WERI-Rb-1 (cell line): ENCODE results near the gene TK1.
"Not testable (repeated sequence)": the region's sequence is repeated elsewhere in the genome, so short reads cannot be mapped to it uniquely, and the experiment has no call there.

ENCODE experiments used
- DNase-seq: peaks from one replicate; pipeline ENCODE4 v3.0.0-alpha.2; 2020
- H3K27ac ChIP-seq: fragments of 250-450 bp; sonication (Bioruptor Pico); 2 replicates; pipeline ENCODE4 v1.5.1; 2020; ENCODE audit warnings: mild to moderate bottlenecking, moderate library complexity
- H3K27me3 ChIP-seq: fragments of 250-450 bp; sonication (Bioruptor Pico); 2 replicates; pipeline ENCODE4 v1.5.1; 2021; ENCODE audit warnings: mild to moderate bottlenecking, low read depth, moderate library complexity; ENCODE audit not compliant: insufficient read depth, severe bottlenecking
- H3K36me3 ChIP-seq: fragments of 250-450 bp; sonication (Bioruptor Pico); 2 replicates; pipeline ENCODE4 v1.5.1; 2020; ENCODE audit warnings: mild to moderate bottlenecking, moderate library complexity
- H3K4me3 ChIP-seq: 2 replicates; pipeline ENCODE4 v1.5.1; 2011; ENCODE audit warnings: low read depth, mild to moderate bottlenecking, control low read depth, low read length
- H3K9me3 ChIP-seq: fragments of 250-450 bp; sonication (Bioruptor Pico); 2 replicates; pipeline ENCODE4 v1.5.1; 2021; ENCODE audit warnings: mild to moderate bottlenecking, moderate library complexity; ENCODE audit not compliant: severe bottlenecking
- TF ChIP-seq, protein P1 (sequence below): IDR thresholded peaks from 2 replicates; pipeline ENCODE4 v1.5.1; 2011; ENCODE audit warnings: low read depth, mild to moderate bottlenecking, control low read depth, inconsistent platforms, low read length

TK1 gene, protein sequence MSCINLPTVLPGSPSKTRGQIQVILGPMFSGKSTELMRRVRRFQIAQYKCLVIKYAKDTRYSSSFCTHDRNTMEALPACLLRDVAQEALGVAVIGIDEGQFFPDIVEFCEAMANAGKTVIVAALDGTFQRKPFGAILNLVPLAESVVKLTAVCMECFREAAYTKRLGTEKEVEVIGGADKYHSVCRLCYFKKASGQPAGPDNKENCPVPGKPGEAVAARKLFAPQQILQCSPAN

GRCh38 chr17:78186692-78187595 lies at the start of gene TK1, which contains the start of gene AFMID:
Gene TK1 (minus strand): TSS chr17:78187052. CDS start chr17:78186994, 58 bp downstream.
Gene AFMID (plus strand): TSS chr17:78187362. CDS start chr17:78187371, 9 bp downstream.
- Histone ChIP-seq H3K4me3 (peak within 1 kb of the TSS; percentile 92), H3K36me3 (peaks cover 57% of the 10 kb centered on the region), H3K9me3 (no peaks in the 10 kb centered on the region), H3K27ac (peak within 1 kb of the TSS; percentile 93), H3K27me3 (no peaks in the 10 kb centered on the region)
- TF ChIP-seq, protein P1, sequence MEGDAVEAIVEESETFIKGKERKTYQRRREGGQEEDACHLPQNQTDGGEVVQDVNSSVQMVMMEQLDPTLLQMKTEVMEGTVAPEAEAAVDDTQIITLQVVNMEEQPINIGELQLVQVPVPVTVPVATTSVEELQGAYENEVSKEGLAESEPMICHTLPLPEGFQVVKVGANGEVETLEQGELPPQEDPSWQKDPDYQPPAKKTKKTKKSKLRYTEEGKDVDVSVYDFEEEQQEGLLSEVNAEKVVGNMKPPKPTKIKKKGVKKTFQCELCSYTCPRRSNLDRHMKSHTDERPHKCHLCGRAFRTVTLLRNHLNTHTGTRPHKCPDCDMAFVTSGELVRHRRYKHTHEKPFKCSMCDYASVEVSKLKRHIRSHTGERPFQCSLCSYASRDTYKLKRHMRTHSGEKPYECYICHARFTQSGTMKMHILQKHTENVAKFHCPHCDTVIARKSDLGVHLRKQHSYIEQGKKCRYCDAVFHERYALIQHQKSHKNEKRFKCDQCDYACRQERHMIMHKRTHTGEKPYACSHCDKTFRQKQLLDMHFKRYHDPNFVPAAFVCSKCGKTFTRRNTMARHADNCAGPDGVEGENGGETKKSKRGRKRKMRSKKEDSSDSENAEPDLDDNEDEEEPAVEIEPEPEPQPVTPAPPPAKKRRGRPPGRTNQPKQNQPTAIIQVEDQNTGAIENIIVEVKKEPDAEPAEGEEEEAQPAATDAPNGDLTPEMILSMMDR: peak; percentile 73
- peak; percentile 100 for DNase-seq

- no peak for DNase-seq
- H3K9me3 ChIP-seq: no peaks in the 10 kb centered on the region
Measured at GRCh38 chr17:78235885-78236284, 49.0 kb upstream of the TK1 start.

GRCh38 chr17:78235022-78235421 lies 48.2 kb upstream of the TK1 start:
- H3K36me3 ChIP-seq, H3K27me3 ChIP-seq, H3K27ac ChIP-seq, H3K9me3 ChIP-seq, H3K4me3 ChIP-seq, DNase-seq: not testable (repeated sequence)

More at GRCh38 chr17:78235885-78236284, 49.0 kb upstream of the TK1 start:
- Histone ChIP-seq H3K36me3 (no peaks in the 10 kb centered on the region), H3K27ac (peak overlapping the region; percentile 74), H3K4me3 (no peak overlapping the region), H3K27me3 (no peaks in the 10 kb centered on the region)
- TF ChIP-seq, protein P1: no peak

DNA sequence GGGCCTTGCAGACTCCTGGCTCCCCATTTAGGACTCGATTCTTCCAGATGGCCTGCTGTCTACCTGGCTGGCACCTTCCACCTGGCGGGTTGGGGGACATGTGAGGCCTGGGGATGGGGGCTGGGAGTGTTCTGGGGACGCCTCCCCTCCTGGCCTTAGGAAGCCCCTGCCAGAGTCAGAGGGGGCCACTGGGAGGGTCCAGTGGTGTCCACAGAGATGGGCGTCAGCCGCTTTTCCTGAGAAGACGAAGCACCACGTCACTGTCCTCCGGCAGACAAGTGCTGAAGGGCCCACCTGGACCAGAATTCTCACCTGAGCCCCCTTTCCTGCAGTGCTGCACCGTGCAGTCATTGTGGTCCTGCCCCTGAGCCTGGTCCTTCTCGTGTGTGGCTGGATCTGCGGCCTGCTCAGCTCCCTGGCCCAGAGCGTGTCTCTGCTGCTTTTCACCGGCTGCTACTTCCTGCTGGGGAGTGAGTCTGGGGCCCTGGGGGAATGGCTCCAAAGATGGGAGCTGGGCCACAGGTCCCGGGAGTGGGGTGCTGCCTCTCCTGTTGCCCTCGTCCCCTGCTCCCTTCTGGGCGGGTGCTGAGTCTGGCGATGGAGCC lies 47.5 kb upstream of the TK1 start:
- no peaks in the 10 kb centered on the region for H3K27me3 ChIP-seq
- no peak for DNase-seq
- no peaks in the 10 kb centered on the region for H3K9me3 ChIP-seq
- no peak overlapping the region for H3K27ac ChIP-seq
- H3K4me3 ChIP-seq: no peak overlapping the region
- TF ChIP-seq, protein P1: no peak
- no peaks in the 10 kb centered on the region for H3K36me3 ChIP-seq

DNA sequence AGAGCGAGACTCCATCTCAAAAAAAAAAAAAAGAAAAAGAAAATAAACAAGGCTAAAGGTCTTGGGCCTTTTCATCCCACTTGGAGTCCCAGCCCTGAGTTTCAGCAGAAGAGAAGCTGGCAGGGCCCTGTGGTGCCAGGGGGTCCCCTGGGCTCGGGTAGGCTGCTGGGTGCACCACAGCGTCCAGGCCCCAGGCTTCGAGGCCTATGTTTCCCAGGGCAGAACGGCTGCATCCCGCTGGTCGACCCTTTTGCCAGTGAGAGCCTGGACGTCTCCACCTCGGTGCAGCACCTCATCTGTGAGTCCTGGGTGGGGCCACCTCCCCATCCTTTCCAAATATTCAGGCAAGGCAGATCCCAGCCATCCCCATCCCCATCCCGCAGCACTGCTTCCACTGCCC lies 46.8 kb upstream of the TK1 start:
- H3K4me3 ChIP-seq: no peak overlapping the region
- no peaks in the 10 kb centered on the region for H3K27me3 ChIP-seq
- H3K9me3 ChIP-seq: no peaks in the 10 kb centered on the region
- no peak overlapping the region for H3K27ac ChIP-seq
- TF ChIP-seq, protein P1: no peak
- DNase-seq: no peak
- H3K36me3 ChIP-seq: no peaks in the 10 kb centered on the region

DNA sequence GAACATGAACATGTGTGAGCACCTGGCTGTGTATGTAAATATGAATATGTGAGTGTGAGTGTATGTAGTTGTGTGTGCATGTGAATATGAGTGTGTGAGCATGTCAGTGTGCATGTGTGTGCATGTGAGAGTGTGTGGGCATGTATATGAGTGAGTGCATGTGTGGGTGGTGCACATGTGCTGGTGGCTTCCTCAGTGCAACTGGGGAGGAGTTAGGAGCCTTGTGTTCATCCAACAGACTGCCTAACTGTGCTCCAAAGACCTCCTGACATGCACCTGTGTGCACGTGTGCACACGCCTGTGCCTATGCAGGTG lies 46.0 kb upstream of the TK1 start:
- DNase-seq: no peak
- Histone ChIP-seq H3K9me3 (no peaks in the 10 kb centered on the region), H3K36me3 (no peaks in the 10 kb centered on the region), H3K27ac (no peak overlapping the region), H3K4me3 (no peak overlapping the region), H3K27me3 (no peaks in the 10 kb centered on the region)
- TF ChIP-seq, protein P1: no peak
